ENCODE data around the gene P2RX3.
A peak's percentile ranks its signal among the peaks of the same experiment; 100 is the strongest.

The P2RX3 gene

DNA sequence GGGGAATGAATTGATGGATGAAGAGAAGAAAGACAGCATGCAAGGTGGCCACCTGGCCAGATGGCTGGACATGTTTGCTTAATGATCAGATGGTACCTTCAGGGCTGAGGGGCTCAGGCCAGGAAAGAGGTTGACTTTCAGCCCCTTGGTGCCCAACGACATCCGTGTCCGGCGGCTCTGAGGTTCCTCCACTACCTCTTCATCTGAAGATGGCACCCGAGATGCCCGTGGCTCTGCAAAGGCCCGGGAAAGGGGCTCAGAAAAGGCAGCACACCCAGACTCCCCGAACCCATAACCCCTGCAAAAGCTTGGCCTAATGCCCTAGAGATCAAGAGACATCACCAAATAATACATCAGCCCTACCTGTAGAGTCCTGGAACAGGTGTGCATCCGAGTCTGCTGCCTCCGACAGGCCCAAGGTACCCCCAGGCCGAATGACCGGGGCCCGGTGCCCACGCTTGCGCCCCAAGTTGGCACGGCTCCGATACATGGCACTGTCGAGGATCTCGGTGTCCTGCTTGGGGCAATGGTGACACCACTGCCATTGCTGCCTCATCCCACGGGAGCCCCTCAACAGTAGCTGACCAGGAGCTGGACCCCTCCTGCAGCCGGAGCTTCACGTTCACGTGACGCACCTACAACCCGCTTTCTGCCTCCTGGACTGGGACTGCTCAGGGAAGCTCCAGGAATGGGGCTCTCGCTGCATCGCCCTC, 36.3 kb upstream of the P2RX3 start:
- peaks cover 17 to 43% (median 35%) of the 10 kb centered on the region in 11 experiments for H3K9me3 ChIP-seq (replicated peaks in 1 of 11)
- H3K4me2 ChIP-seq = no peak overlapping the region
- no peak for TF ChIP-seq Cebpa-rat (IDR thresholded peaks at IDR 0.05)
- H3K27ac ChIP-seq = no peak overlapping the region
- H3K4me1 ChIP-seq = peaks cover 12 to 46% (median 20%) of the 10 kb centered on the region in 10 experiments
- H3K9ac ChIP-seq = no peak overlapping the region
- peaks cover 59 to 75% (median 64%) of the 10 kb centered on the region in 11 experiments for H3K36me3 ChIP-seq
- no peak overlapping the region for H3K4me3 ChIP-seq
- peaks cover 0 to 37% (median 0%) of the 10 kb centered on the region in 11 experiments; a peak in 7 of 22 replicates for H4K20me1 ChIP-seq
- no peaks in the 10 kb centered on the region for H3K27me3 ChIP-seq

DNA sequence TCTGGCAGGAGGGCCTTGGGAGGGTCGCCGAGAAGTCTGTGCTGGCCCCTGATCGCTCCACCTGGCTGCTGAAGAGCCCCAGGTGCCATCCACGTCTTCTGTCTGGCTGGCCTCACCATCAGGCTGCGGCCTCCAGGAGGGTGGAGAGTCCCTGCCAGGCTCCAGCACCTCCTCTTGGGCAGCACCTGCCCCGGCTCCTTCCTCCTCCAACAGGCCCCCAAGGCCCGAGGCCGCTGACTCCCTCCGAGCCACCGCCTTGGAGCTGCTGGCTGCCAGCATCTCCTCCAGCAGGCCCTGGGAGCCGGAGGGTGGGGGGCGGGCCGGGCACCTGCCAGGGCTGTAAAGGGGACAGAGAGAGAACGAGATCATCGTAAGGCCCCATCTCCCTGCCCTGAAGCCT, 35.7 kb upstream of the P2RX3 start:
- no peak overlapping the region for H3K9ac ChIP-seq
- peaks cover 17 to 36% (median 28%) of the 10 kb centered on the region in 11 experiments for H3K9me3 ChIP-seq (replicated peaks in 1 of 11)
- peaks cover 0 to 43% (median 0%) of the 10 kb centered on the region in 11 experiments; a peak in 7 of 22 replicates for H4K20me1 ChIP-seq
- no peak overlapping the region for H3K4me2 ChIP-seq
- H3K4me3 ChIP-seq = no peak overlapping the region
- no peak for TF ChIP-seq Cebpa-rat (IDR thresholded peaks at IDR 0.05)
- peaks cover 18 to 52% (median 26%) of the 10 kb centered on the region in 10 experiments for H3K4me1 ChIP-seq
- H3K27me3 ChIP-seq = no peaks in the 10 kb centered on the region
- H3K36me3 ChIP-seq = peaks cover 53 to 69% (median 62%) of the 10 kb centered on the region in 11 experiments
- H3K27ac ChIP-seq = no peak overlapping the region

DNA sequence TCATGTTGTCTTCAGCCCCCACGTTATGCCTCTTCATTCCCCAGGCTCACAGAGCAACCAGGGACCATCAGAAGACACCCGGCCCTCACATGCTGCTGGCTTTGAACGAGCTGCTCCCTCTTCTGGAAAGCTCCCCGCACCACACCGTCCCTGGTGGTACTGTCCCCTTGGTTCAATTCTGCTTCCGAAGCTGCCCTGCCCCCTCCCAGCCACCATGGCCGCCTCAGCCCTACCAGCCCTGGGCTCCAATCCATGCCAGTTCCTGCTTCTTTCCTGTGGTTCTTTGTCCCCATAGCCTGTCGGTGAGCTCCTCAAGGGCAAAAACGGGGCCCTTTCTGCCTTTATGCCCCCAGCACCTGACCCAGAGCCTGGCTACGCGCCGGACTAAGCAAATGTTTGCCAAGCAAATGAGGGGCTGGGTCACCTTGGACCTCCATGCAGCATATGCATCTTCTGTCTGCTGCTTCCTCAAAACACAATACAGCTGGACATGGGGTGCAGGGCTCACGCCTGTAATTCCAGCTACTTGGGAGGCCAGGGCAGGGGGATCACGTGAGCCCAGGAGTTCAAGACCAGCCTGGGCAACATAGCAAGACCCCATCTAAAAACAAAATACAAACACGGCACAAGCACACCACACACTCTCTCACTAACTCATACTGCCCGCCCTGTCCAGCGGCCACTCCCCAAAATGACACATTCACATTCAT, 34.7 kb upstream of the P2RX3 start:
- H3K4me3 ChIP-seq = no peak overlapping the region
- H3K27me3 ChIP-seq = no peaks in the 10 kb centered on the region
- peaks cover 0 to 47% (median 0%) of the 10 kb centered on the region in 11 experiments; a peak in 7 of 22 replicates for H4K20me1 ChIP-seq
- H3K4me1 ChIP-seq = peaks cover 24 to 61% (median 34%) of the 10 kb centered on the region in 10 experiments
- no peak overlapping the region for H3K9ac ChIP-seq
- peaks cover 17 to 28% (median 22%) of the 10 kb centered on the region in 11 experiments for H3K9me3 ChIP-seq (replicated peaks in 1 of 11)
- peaks cover 45 to 62% (median 53%) of the 10 kb centered on the region in 11 experiments for H3K36me3 ChIP-seq
- H3K27ac ChIP-seq = no peak overlapping the region
- no peak for TF ChIP-seq Cebpa-rat (IDR thresholded peaks at IDR 0.05)
- no peak overlapping the region for H3K4me2 ChIP-seq

DNA sequence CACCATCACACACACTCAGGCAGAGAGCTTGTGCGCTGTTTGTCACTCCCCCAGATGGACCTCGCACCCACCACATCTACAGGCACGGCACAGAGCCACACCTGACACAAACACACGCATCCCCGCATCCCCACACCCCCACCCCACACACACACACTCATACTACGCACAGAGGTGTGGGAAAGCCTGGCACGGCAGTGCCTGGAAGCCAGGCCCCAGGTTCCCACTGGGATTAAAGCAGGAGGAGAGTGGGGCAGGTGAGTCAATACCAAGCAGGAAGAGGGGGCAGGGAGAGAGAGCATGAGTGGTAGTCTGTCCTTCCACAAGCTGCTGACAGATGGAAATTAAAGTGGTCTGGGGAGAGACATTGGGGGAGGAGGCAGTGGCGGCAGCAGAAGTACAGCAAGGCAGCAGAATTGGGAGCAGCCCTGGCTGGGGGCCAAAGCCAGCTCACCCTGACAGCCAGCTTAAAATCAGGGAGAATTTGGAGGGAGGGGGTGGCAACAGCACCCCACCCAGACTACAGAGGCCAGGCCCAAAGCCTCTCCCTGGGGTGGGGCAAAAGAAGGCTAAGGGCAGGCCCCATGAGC, 34.1 kb upstream of the P2RX3 start:
- TF ChIP-seq Cebpa-rat (IDR thresholded peaks at IDR 0.05) = no peak
- Histone ChIP-seq H3K9ac (peak overlapping the region in 3 of 11 experiments; percentile 14 to 51 (median 48); a peak in 5 of 22 replicates), H3K4me1 (peaks cover 24 to 68% (median 34%) of the 10 kb centered on the region in 10 experiments), H3K4me2 (peak overlapping the region in 4 of 11 experiments; percentile 11 to 77 (median 66); a peak in 6 of 22 replicates), H3K36me3 (peaks cover 40 to 62% (median 51%) of the 10 kb centered on the region in 11 experiments), H3K27ac (peak overlapping the region in 1 of 11 experiments; percentile 49; a peak in 1 of 22 replicates), H3K27me3 (no peaks in the 10 kb centered on the region), H3K9me3 (replicated peaks in 1 of 11) (peaks cover 12 to 21% (median 16%) of the 10 kb centered on the region in 11 experiments), H4K20me1 (peaks cover 0 to 47% (median 0%) of the 10 kb centered on the region in 11 experiments; a peak in 7 of 22 replicates), H3K4me3 (no peak overlapping the region)

DNA sequence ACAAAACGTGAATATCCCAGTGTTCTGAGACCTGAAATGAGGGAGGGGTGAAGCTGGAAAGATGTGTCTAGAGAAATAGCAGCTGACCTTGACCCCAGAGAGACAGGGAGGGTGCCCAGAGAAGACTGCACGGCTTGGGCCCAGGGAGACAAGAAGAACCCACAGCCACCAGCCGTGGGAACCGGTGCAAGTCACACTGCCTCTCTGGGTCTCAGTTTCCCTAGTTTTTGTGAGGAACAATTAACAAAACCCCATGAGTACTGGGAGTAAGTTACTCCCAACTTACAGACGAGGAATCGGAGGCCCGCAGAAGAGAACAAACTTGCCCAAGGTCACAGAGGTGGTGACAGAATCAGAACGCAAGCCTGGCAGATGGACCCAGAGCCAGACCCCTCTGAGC, 32.6 kb upstream of the P2RX3 start:
- no peak overlapping the region for H3K9ac ChIP-seq
- H3K4me1 ChIP-seq = peaks cover 26 to 71% (median 43%) of the 10 kb centered on the region in 10 experiments

DNA sequence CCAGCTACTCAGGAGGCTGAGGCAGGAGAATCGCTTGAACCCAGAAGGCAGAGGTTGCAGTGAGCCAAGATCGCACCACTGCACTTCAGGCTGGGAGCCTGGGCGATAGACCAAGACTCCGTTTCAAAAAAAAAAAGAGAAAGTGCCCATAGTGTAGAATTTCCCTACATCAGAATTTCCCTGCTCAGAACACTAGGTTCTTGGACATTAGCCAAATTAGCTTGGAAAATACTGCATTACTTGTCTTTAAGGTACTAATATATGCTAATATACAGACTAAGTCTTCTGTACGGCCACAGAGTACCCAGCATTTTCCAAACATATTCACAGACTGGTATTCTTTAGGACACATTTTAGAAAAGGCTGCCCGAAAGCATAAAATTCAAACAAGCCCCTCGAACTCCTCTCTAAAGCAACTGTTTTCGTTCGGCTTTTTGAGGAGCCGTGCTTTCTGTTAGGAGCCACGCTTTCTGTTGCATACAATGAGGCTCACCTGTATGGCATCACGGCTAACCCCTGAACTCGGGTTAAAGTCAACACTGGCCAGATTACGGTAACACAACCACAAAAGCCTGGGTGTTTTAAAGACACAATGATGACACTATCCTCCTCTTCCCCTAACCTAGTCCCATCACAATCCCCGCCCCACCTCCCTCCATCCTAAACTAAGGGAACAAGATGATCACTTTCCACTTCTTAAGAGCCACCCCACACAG, 31.8 kb upstream of the P2RX3 start:
- H3K36me3 ChIP-seq = peaks cover 24 to 55% (median 41%) of the 10 kb centered on the region in 11 experiments
- H3K9ac ChIP-seq = no peak overlapping the region
- peaks cover 34 to 79% (median 51%) of the 10 kb centered on the region in 10 experiments for H3K4me1 ChIP-seq
- H3K4me3 ChIP-seq = peak overlapping the region in 1 of 10 experiments; percentile 28; a peak in 1 of 20 replicates
- no peak for TF ChIP-seq Cebpa-rat (IDR thresholded peaks at IDR 0.05)
- no peaks in the 10 kb centered on the region for H3K27me3 ChIP-seq
- H3K4me2 ChIP-seq = peak overlapping the region; percentile 40 to 97 (median 76)
- H4K20me1 ChIP-seq = peaks cover 0 to 59% (median 0%) of the 10 kb centered on the region in 11 experiments; a peak in 8 of 22 replicates
- no peak overlapping the region for H3K27ac ChIP-seq
- no peaks in the 10 kb centered on the region for H3K9me3 ChIP-seq (replicated peaks in 1 of 11)

More for the DNA sequence above, 32.6 kb upstream of the P2RX3 start:
- Histone ChIP-seq H3K27me3 (no peaks in the 10 kb centered on the region), H3K4me3 (no peak overlapping the region), H3K36me3 (peaks cover 32 to 62% (median 49%) of the 10 kb centered on the region in 11 experiments), H4K20me1 (peaks cover 0 to 52% (median 0%) of the 10 kb centered on the region in 11 experiments; a peak in 8 of 22 replicates), H3K4me2 (peak overlapping the region in 10 of 11 experiments; percentile 40 to 97 (median 76); a peak in 14 of 22 replicates), H3K27ac (no peak overlapping the region), H3K9me3 (replicated peaks in 1 of 11) (peaks cover 0 to 7% (median 1%) of the 10 kb centered on the region in 11 experiments; a peak in 8 of 22 replicates)
- no peak for TF ChIP-seq Cebpa-rat (IDR thresholded peaks at IDR 0.05)

DNA sequence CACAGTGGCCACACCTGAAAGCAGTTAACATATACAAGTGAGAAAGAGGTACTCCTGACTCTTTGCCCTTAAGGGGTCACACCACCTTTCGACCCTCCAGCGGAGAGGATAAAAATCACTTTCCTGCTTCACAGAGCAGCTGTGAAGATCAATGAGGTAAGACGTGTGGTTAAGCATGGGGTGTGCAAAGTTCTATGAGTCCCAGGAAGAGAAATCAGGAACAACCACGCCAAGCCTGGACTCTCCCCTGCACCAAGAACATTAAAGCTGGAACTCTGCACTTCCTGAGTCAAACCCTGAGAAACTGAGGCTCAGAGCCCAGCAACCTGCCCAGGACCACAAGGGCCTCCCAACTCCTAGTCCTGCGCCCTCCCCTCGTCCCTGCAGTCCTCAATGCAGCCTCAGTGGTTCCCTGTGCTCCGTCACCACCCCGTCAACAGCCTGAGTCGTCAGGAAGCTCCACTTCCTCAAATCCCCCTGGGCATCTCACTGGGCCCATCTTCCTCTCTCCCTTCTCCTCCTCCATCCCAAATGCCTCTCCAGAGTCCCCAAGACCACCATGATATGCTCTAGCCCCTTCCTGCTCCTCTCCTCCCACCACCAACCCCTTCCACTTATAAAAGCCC, 31.1 kb upstream of the P2RX3 start:
- H3K9ac ChIP-seq = peak overlapping the region in 6 of 11 experiments; percentile 25 to 51 (median 38); a peak in 9 of 22 replicates
- H3K4me3 ChIP-seq = peak overlapping the region in 5 of 10 experiments; percentile 21 to 54 (median 41); a peak in 8 of 20 replicates
- peaks cover 0 to 63% (median 0%) of the 10 kb centered on the region in 11 experiments; a peak in 8 of 22 replicates for H4K20me1 ChIP-seq
- H3K27me3 ChIP-seq = no peaks in the 10 kb centered on the region
- TF ChIP-seq Cebpa-rat (IDR thresholded peaks at IDR 0.05) = no peak
- no peaks in the 10 kb centered on the region for H3K9me3 ChIP-seq (replicated peaks in 1 of 11)
- H3K36me3 ChIP-seq = peaks cover 17 to 48% (median 34%) of the 10 kb centered on the region in 11 experiments
- H3K4me2 ChIP-seq = peak overlapping the region; percentile 76 to 97 (median 83)
- peaks cover 40 to 87% (median 57%) of the 10 kb centered on the region in 10 experiments for H3K4me1 ChIP-seq
- H3K27ac ChIP-seq = peak overlapping the region in 9 of 11 experiments; percentile 30 to 64 (median 53); a peak in 16 of 22 replicates
